Fibroblast of mammary gland (primary cell): ENCODE data around the gene RRP1B.
A peak's percentile ranks its signal among the peaks of the same experiment; 100 is the strongest.

Experiments
- DNase-seq: peaks from one replicate; pipeline ENCODE4 v3.0.0-alpha.2; 2010; ENCODE audit warnings: low read depth
- H3K4me3 ChIP-seq: 2 replicates; pipeline ENCODE4 v1.5.1; 2011; ENCODE audit warnings: low read depth, mild to moderate bottlenecking, low read length, moderate library complexity; ENCODE audit not compliant: control insufficient read depth
- CTCF ChIP-seq: conservative IDR thresholded peaks from 2 replicates; pipeline ENCODE4 v1.5.1; 2011; ENCODE audit warnings: low read depth, low read length, inconsistent platforms; ENCODE audit not compliant: control insufficient read depth, insufficient read depth

RRP1B gene

GRCh38 chr21:43737158-43737950, 78.0 kb downstream of the RRP1B start:
- TF ChIP-seq CTCF, result no peak
- no peak overlapping the region for H3K4me3 ChIP-seq
- no peak for DNase-seq

GRCh38 chr21:43739621-43740435, 80.5 kb downstream of the RRP1B start:
- DNase-seq, result no peak
- H3K4me3 ChIP-seq, result no peak overlapping the region
- no peak for TF ChIP-seq CTCF

GRCh38 chr21:43740497-43741156, 81.3 kb downstream of the RRP1B start:
- peak; percentile 45 for DNase-seq

GRCh38 chr21:43741423-43742096, 82.2 kb downstream of the RRP1B start:
- no peak for TF ChIP-seq CTCF
- no peak overlapping the region for H3K4me3 ChIP-seq
- DNase-seq, result no peak

More at GRCh38 chr21:43740497-43741156, 81.3 kb downstream of the RRP1B start:
- no peak for TF ChIP-seq CTCF
- H3K4me3 ChIP-seq, result no peak overlapping the region

- no peak overlapping the region for H3K4me3 ChIP-seq
- no peak for TF ChIP-seq CTCF
- no peak for DNase-seq
Measured at GRCh38 chr21:43743947-43744346, 84.6 kb downstream of the RRP1B start.

- H3K4me3 ChIP-seq, result no peak overlapping the region
- DNase-seq, result no peak
- TF ChIP-seq CTCF, result no peak
Measured at GRCh38 chr21:43744725-43745124, 85.4 kb downstream of the RRP1B start.
